LNCAP (cell line): ENCODE data around the gene KRTAP10-1.

ENCODE experiments used
- CTCF ChIP-seq: fragments of 450-650 bp; IDR thresholded peaks from 2 replicates; pipeline ENCODE4 v1.5.1; 2017; ENCODE audit warnings: mild to moderate bottlenecking

Gene KRTAP10-1

DNA sequence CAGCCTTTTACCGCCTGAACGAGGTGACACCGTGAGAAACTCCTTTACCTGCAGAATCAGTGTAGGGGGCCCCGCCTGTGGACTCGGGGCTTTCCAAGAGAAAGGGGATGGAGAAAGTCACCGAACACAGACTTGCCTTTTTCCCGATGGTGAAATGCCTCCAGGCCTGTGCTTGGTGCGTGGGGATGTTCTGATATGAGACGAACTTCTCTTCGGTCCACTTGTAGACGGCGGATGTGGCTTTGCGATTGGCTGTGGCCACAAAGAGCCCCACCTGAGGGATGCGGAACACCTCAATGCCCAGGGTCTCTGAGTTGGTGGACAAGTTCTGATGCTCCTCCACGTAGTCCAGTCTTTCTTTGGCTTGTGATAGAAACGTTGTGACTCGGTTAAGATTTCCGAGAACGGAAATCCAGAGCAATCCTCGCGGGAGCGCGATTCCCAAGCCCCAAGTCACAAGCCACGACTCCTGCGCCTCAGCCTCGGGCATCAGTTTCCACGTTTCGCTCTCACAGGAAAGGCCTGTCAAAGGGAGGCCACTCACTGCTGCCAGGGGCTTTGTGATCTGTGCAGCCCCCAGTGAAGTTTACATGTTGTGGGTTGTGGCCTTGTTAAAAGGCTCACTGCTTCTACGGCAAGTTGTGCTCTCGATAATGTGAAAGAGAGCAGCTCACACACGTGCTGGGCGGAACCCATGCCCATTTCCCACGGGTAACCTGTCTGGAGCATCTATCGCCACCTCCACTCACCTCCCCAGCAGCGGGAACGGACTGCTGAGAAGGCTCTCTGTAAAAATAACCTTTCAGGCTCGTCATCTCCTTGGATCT is 12.6 kb downstream of the KRTAP10-1 start:
- TF ChIP-seq CTCF: no peak

GRCh38 chr21:44526096-44526997 is 13.6 kb downstream of the KRTAP10-1 start:
- no peak for TF ChIP-seq CTCF

- TF ChIP-seq CTCF: no peak
Measured at GRCh38 chr21:44525391-44526095, 14.5 kb downstream of the KRTAP10-1 start.

- no peak for TF ChIP-seq CTCF
Measured at GRCh38 chr21:44524414-44525371, 15.3 kb downstream of the KRTAP10-1 start.

GRCh38 chr21:44523567-44524413 is 16.2 kb downstream of the KRTAP10-1 start:
- no peak for TF ChIP-seq CTCF

DNA sequence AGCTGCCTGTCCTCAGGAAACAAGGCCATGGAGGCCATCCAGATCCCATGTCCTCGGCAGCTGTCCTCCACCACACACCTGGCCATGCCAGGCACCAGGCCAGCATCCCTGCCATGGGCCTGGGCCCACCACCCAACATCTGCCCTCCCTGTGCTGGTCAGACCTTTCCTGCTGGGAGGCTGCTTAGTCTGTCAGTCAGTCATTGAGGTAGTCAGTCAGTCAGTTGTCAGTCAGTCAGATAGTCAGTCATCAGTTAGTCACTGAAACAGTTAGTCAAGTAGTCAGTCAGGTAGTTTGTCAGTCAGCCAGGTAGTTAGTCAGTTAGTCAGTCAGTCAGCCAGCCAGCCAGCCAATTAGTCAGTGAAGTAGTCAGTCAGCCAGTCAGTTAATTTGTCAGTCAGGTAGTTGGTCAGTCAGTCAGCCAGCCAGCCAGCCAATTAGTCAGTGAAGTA is 17.2 kb downstream of the KRTAP10-1 start:
- no peak for TF ChIP-seq CTCF
